Upper lobe of left lung (tissue), 4 donors: ENCODE data around the gene YWHAE.
"Not testable (repeated sequence)": the region's sequence is repeated elsewhere in the genome, so short reads cannot be mapped to it uniquely, and the experiment has no call there.

ENCODE experiments used
- CTCF ChIP-seq, 6 experiments: fragments of 450-650 bp in 4 of 6; fragments of 200-600 bp in 2 of 6; sonication (generic) in 2 of 6; IDR thresholded peaks; one replicate each; pipeline ENCODE4 v1.5.1; 2016 to 2019; ENCODE audit warnings: antibody characterized with exemption in 6 of 6
- EP300 ChIP-seq, 4 donors: sonication (generic); formaldehyde crosslinking; IDR thresholded peaks; one replicate each; pipeline ENCODE4 v1.5.1; 2017; ENCODE audit warnings: antibody characterized with exemption in 4 of 4, control low read depth in 2 of 4
- POLR2AphosphoS5 ChIP-seq, 2 donors: sonication (generic); formaldehyde crosslinking; IDR thresholded peaks; one replicate each; pipeline ENCODE4 v1.5.1; 2017; ENCODE audit warnings: antibody characterized with exemption in 2 of 2

DNA sequence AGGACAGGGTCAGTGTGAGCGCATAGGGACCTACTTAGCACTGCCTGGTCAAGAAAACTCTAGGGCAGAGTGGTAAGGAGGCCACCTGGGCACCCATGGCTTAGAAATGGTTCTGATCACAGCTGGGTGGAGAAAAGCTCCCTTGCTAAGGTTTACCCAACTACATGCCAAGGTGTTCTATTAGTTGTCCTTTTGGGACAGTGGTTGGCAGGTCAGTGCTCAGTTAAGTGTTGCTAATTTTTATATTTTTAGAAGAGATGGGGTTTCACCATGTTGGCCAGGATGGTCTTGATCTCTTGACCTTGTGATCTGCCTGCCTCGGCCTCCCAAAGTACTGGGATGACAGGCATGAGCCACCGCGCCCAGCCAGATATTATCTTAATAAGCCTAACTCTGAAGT is 45.7 kb upstream of the YWHAE start:
- not testable (repeated sequence) for TF ChIP-seq POLR2AphosphoS5, EP300, CTCF (IDR thresholded peaks at IDR 0.05)
